HG02943 (cell line): ENCODE results near the gene IRF9.

Experiments used
- ATAC-seq: cut with Tn5 transposase; IDR thresholded peaks from one replicate; pipeline ENCODE4 v1.9.1; 2021; ENCODE audit warnings: mild to moderate bottlenecking, low read depth, moderate library complexity; ENCODE audit not compliant: unreplicated experiment

IRF9 gene

DNA sequence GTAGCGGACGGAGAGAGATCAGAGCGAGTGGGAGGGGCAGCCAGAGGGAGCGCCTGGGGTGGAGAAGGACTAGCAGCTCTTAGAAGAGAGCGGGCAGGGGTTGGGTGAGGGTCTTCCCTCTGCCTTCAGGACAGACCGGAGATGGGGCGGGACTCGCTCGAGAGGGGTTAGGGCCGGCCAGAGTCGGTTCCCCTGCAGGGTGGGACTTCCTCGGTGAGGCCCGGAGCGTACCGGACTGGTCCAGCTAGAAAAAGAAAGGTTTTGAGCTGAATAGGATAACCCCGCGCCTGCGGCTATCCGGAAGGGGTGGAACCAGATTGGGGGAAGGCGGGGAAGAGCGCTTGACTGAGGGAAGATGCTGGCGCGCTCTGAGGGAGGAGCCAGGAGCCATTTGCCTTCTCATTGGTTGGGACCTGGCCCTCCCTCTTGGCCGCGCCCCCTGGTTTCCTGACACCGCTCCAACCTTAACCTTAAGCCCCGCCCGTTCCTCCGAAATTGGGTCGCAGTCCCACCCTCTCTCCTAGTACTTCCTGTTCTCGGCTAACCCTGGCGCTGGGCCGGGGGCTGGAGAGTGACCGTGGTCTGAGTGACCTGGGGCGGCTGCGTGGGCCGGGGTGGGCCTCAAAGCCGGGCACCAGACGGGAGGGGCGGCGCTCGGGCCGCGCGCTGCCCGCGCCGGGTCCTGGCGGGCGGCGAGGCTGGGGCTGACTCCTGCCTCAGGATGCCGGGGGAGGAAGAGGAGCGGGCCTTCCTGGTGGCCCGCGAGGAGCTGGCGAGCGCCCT, 13.9 kb upstream of the IRF9 start, which contains the start of gene RNF31:
Gene RNF31 (plus strand): TSS at position 521 of the 783 bp plus-strand sequence. CDS start 201 bp downstream, at position 722.
- peak; percentile 80 for ATAC-seq

GRCh38 chr14:24147761-24148428, 13.2 kb upstream of the IRF9 start:
- ATAC-seq = no peak

DNA sequence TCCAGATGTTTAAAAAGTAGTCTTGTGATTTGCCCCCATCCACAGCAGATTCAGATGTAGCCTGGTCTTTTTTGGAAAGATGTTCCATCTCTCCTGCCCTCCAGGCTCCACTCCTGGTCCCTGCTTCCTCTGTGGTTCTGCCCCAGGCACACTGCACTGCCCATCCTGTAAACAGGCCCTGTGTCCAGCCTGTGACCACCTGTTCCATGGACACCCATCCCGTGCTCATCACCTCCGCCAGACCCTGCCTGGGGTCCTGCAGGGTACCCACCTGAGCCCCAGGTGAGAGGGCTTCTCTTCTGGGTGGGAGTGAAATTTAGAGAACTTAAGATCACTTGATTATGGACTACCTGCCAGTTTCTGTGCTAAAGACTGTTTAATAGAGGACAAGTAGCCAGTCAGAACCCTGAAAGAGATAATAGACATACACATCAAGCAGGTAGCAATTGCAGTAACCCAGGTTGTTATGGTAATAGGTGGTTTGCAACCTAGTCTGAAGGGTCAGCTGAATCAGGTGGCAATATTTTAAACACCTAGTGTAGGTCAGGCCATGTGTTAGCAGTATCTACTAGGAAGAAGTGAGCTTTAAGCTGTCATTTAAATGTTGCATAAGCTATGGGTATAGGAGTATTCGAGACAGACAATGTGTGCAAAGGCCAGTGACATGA, 11.6 kb upstream of the IRF9 start:
- ATAC-seq = no peak

DNA sequence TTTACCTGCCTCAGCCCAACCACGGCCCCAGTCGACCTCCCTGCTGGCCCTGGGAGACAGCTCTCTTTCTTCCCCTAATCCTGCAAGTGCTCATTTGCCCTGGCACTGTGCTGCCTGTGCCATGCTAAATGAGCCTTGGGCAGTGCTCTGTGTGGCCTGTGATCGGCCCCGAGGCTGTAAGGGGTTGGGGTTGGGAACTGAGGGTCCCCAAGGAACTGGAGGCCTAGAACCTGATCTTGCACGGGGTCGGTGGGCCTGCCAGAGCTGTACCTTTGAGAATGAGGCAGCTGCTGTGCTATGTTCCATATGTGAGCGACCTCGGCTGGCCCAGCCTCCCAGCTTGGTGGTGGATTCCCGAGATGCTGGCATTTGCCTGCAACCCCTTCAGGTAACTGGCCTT, 11.0 kb upstream of the IRF9 start:
- no peak for ATAC-seq

DNA sequence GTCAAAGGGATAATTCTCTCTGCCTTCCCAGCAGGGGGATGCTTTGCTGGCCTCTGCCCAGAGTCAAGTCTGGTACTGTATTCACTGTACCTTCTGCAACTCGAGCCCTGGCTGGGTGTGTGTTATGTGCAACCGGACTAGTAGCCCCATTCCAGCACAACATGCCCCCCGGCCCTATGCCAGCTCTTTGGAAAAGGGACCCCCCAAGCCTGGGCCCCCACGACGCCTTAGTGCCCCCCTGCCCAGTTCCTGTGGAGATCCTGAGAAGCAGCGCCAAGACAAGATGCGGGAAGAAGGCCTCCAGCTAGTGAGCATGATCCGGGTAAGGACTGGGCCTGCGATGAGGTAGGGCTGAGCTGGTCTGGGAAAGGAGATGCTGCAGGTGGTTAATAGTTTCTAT, 10.5 kb upstream of the IRF9 start:
- no peak for ATAC-seq

- no peak for ATAC-seq
Observed at GRCh38 chr14:24150993-24151392, 10.1 kb upstream of the IRF9 start.

DNA sequence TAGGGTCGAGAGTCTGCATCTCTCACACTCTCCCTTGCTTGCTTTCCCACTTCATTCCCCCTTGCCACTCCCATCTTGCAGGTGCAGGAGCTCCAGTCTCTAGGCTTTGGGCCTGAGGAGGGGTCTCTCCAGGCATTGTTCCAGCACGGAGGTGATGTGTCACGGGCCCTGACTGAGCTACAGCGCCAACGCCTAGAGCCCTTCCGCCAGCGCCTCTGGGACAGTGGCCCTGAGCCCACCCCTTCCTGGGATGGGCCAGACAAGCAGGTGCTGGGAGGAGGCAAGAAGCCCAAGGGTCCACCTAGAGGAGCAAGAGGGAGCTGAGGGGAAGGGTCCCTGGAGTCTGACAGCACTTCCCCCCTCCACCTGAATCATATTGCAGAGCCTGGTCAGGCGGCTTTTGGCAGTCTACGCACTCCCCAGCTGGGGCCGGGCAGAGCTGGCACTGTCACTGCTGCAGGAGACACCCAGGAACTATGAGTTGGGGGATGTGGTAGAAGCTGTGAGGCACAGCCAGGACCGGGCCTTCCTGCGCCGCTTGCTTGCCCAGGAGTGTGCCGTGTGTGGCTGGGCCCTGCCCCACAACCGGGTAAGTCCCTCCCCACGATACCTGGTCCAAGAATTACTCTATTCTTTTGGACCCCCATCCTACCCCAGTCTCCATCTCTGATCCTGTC, 9.5 kb upstream of the IRF9 start:
- ATAC-seq = no peak

GRCh38 chr14:24155100-24155499, 6.0 kb upstream of the IRF9 start:
- no peak for ATAC-seq

- ATAC-seq = no peak
Observed at GRCh38 chr14:24156840-24157239, 4.2 kb upstream of the IRF9 start.

- ATAC-seq = no peak
Observed at GRCh38 chr14:24157331-24157730, 3.7 kb upstream of the IRF9 start.

- no peak for ATAC-seq
Observed at GRCh38 chr14:24159777-24160498, 1.1 kb upstream of the IRF9 start.

- no peak for ATAC-seq
Observed at GRCh38 chr14:24160499-24160849, 591 bp upstream of the IRF9 start.

DNA sequence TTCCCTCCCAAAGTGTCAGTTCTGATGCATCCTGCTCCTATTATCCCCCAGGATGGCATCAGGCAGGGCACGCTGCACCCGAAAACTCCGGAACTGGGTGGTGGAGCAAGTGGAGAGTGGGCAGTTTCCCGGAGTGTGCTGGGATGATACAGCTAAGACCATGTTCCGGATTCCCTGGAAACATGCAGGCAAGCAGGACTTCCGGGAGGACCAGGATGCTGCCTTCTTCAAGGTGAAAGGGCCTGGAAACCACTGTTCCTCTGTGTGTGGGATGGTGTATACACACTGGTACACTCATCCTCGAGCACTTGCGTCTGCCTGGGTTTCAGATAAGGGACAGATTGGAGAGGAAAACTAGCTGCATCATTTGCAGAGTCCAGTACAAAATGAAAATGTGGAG, 1.0 kb downstream of the IRF9 start:
- no peak for ATAC-seq

DNA sequence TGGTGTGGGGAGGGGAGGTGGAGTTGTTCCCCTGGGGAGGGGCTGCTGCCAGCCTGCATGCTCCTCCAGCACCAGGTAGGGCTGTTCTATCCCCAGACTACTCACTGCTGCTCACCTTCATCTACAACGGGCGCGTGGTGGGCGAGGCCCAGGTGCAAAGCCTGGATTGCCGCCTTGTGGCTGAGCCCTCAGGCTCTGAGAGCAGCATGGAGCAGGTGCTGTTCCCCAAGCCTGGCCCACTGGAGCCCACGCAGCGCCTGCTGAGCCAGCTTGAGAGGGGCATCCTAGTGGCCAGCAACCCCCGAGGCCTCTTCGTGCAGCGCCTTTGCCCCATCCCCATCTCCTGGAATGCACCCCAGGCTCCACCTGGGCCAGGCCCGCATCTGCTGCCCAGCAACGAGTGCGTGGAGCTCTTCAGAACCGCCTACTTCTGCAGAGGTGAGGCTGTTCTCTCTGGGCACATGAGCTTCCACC, 3.5 kb downstream of the IRF9 start:
- no peak for ATAC-seq

DNA sequence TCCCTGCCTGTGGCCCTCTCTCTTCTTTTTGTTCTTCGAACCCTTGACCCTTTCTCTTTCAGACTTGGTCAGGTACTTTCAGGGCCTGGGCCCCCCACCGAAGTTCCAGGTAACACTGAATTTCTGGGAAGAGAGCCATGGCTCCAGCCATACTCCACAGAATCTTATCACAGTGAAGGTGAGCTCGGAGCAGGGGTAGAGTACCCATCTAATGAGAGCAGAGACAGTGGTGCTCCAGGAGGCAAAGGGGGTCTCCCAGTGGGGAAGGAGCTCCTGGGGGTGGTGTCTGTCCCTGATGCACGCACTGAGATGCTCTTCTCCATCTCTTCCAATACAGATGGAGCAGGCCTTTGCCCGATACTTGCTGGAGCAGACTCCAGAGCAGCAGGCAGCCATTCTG, 4.7 kb downstream of the IRF9 start:
- no peak for ATAC-seq

DNA sequence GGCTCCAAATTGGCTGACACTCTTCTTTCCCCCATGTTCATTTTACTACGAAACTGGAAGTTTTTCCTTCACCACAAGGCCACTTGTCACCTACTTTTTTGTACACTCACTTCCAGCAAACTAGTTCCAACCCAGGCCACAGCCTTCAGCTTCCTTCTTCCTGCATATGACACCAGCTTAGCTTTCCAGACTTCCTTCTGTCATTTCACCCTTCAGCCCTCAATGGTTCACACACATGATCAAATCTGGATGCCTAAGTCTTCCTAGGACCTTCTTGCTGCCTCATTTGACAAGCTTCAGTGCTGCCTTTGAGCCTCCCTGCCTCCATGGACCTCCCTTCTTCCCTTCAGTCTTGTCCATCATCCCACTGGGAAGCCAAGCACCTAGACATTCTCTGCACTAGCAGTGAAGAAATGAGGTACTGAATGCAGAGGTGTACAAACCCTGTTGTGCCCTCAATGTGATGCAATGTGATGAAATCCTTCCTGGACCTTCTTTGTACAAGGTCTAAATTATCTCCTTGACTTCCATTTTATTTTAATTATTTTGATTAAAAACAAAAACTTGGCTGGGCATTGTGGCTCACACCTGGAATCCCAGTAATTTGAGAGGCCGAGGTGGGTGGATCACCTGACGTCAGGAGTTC, 6.5 kb downstream of the IRF9 start:
- ATAC-seq = no peak

GRCh38 chr14:24171422-24172260, 10.6 kb downstream of the IRF9 start, which contains the start of gene REC8:
Gene REC8, plus strand, starts transcription at chr14:24172080. Its CDS starts 473 bp downstream, at chr14:24172553.
- ATAC-seq = peak; percentile 81

GRCh38 chr14:24172261-24172860, 11.3 kb downstream of the IRF9 start:
- ATAC-seq = no peak
